Dedifferentiated amniotic fluid mesenchymal stem cell (primary cell): ENCODE measurements around the gene ARPC2.

Experiments
- DNase-seq: peaks from one replicate; pipeline ENCODE4 v3.0.0-alpha.2; 2016; ENCODE audit errors: extremely low spot score

Gene ARPC2

DNA sequence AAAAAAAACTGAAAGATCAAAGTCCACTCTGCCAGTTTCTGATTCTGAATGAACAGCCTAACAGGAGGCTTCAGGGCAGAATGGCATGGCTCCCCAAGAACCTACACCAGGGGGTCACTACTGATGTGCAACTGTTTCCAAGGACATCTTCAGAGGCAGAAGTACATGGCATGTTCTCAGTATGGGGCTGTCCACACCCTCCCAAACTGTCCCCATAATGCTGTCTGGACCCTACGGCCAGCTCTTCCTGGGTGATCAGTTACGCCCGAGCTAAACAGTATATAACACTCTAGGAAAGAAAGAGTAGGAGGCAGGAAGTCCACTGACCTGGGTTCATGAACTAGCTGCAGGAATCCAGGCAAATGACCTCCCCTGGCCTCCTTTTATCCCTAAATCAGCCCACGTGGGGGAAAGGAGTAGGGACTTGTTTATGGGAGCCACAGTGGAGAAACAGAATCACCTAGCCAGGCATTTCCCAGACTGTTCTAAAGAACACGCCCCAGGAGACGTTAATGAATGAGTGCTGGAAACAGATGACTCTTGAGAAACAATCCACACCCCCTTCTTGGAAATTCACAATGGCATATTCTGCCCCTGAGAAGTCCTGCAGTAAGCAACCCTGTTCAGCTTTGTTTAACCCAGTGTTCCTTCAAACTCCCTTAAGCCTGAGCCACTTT lies 72.8 kb downstream of the ARPC2 start:
- DNase-seq = no peak

DNA sequence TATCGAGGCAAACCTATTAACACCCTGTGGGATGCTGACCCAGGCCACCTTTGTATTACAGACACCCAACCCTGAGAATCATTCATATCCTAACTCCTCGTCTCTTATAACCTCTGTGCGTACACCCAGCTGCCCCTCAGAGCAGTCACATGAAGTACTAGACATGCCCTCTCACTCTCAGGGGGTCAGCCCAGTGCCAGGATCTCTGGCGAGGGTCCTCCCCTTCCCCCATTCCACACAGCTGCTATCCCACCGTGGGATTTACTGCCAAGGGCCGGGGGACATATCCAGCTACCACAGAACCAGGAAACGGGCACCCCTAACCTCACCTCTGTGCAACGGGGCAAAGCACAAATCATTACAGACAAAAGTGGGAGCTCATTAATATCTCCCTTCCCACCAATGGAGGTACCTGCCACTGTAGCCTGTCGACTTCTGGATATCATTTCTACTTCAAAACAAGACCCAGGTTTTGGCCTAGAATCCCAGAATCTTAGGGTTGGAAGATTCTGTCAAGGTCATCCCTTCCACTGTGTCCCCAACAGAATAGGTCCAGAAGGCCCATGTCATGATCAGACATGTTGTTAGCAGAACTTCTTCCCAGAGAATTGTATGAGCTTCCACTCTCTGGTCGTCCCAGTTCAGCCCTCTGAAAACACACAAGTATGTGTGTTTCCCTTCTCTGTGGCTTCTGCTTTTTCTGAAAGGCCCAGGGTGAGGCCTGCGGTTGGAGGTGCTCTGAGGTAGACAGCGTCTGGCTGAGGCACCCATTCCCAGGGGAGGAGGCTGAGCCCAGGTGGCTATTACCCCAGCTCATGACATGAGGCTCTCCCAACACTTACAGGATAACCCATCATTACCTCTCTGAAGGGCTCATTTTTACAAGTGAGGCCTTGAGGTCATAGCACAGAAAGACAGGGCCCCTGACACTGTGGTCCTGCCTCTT lies 73.6 kb downstream of the ARPC2 start:
- no peak for DNase-seq

DNA sequence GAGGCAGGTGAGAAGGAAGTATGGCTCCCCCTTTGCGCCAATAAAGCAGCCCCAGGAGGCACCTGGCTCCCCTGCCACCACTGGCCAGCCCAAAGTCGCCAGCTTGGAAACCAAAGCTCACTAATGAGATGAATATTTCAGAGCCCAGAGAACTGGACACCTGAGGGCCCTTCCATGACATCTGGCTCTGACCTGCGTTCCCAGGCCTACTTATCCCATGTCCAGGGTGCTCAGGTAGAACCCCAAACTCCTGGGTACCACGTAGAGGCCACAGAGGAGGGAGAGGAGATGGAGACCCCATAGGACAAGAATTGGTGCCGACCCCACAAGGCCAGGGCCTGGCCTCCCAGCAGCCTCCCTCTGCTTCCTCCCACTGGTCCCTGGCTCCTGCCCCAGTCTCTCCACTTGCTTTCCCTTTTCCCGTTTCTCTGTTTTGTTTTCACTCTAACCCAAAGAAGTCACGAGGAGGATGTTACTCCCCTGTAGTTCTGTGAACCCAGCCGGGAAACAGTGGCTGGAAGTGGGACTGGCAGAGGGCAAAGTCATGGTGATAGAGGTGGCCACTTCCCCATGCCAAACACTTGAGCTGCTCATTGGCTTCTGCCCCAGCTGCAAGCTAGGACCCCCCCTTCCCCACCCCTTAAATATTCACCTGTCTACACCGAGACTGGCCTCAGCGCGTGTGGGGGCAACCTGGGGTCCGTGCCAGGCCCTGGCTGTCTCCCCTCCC lies 74.5 kb downstream of the ARPC2 start:
- no peak for DNase-seq

DNA sequence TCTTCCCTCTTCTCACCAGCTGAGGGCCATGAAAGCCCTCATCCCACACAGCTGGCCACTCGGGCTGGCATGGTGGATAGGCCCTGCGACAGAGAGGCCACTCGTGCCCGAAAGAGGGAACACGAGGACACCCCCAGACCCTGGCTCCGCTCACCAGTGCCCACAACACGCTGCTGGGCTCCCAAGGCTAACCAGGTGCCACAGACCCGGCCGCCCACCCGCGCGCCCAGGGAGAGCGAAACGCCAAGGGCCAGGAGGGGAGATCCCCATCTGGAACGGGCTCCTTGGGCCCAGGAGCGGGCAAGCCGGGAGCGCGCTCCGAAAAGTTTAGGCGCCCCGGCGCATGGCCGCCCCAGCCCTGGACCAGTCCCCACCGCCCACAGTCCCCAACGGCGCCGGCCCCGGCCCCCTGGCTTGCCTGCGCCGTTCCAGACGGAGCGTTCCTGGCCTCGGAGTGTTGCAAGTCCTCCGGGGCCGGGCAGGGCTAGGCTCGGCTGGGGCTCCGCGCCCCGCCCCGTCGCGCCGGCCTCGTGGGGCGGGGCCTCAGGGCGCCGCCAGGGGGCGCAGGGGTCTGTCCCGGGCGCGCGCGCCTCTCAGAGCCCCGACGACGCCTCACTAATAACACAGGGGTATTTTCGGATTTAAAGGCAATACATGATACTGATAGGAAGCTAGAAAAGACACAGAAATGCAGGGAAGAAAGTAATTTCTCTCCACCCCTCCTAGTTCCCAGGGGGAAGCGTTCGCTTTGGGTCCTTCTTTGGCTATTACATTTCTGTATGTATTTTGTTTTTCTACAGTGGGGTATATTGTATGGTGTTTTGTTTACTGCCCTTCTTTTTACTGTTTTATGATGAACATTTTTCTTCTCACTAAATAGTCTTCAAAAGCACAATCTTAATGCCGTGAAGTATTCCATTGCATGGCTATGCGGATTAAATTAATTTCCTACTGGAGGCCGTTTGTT lies 75.3 kb downstream of the ARPC2 start, which contains the start of gene TMBIM1:
Gene TMBIM1 (minus strand): TSS at position 456 of the 967 bp plus-strand sequence. CDS start 10,362 bp downstream, outside the sequence.
- peak; percentile 59 for DNase-seq

DNA sequence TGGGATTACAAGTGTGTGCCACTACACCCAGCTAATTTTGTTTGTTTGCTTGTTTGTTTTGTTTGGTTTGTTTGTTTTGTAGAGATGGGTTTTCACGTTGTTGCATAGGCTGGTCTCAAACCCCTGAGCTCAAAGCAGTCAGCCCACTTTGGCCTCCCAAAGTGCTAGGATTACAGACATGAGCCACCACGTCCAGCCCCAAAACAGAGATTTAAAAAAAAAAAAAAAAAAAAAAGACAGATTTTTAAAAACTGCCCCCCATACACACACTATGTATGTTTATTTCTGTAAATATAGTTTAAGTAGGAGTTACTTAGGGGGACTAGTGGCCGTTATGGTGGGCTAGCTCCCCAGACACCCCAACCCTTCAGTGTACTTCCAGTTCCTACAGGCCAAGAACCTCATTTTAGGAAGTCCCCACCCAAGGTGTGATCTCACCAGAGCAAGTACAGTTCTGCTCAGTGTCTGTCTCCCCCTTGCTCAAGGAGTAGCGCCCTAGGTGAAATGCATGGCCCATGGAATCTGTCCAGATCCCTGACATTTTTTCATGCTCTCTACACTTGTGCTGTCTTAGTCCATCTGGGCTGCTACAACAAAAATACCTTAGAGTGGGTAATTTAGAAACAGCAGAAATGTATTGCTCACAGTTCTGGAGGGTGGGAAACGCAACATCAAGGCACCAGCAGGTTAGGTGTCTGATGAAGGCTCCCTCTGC lies 76.9 kb downstream of the ARPC2 start:
- no peak for DNase-seq

DNA sequence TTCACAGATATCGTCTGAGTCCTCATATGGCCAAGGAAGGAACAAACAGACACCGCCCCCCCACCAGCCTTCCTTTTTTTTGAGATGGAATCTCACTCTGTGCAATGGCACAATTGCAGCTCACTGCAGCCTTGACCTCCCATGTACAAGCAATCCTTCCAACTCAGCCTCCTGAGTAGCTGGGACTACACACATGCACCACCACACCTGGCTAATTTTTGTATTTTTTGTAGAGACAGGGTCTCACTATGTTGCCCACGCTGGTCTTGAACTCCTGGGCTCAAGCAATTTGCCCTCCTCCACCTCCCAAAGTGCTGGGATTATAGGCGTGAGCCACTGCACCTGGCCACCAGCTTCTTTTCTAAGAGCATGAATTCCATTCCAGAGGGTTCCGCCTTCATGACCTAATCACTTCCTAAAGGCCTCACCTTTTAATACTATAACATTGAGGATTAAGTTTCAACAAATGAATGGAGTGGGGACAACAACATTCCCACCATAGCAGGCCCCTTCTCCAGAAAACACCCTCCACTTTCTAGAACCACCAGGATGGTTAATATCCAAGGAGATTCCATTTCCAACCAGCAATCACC lies 77.5 kb downstream of the ARPC2 start:
- no peak for DNase-seq

DNA sequence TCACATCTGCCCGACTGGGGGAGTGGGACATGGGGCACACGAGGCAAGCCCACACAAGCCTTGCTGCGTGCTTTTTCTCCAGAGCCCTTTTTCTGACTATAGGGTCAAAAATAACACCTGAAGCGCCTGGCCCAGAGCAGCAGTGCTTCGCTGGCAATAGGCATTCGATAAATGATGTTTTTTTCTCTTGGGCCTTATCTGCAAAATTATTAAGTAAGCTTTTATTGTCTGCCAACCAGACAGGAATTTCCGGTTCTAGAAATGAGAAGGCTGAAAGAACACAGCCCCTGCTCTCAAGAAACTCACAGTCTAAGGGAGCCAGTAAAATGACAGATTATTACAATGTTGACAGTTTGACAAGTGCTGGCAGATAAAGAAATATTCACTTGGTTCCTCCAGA lies 78.0 kb downstream of the ARPC2 start:
- DNase-seq = no peak

DNA sequence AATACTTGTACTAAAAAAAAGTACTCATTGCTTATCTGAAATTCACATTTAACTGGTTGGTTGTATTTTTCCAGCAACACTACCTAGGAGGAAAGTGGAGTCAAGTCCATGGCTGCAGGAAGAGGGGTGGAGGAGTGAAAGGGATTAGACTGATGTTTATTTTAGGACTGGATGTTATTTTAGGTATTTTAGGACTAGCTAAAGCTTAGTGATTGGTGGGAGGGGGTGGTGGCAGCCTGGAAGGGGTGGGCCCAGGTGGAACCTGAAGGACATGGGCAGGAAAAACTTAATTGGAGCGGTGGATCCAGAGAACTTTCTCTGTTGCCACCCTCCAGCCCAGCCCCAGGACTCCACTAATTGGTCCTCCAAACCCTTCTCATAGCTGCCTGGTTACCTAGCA lies 79.2 kb downstream of the ARPC2 start:
- DNase-seq = no peak

DNA sequence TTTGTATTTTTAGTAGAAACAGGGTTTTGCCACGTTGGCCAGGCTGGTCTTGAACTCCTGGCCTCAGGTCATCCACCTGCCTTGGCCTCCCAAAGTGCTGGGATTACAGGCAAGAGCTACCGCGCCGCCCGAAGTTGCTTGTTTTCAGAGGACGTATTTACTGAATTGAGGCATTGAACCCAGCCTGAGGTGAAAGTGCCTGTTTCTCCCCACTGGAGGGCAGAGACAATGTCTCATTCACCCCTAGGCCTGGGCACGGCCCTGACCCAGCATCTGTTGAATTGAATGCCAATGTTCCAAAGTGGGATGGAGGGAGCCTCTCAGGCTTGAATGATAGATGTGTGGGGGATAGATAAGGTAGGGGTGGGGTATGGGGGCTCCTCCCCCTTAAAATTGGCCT lies 79.9 kb downstream of the ARPC2 start:
- no peak for DNase-seq

DNA sequence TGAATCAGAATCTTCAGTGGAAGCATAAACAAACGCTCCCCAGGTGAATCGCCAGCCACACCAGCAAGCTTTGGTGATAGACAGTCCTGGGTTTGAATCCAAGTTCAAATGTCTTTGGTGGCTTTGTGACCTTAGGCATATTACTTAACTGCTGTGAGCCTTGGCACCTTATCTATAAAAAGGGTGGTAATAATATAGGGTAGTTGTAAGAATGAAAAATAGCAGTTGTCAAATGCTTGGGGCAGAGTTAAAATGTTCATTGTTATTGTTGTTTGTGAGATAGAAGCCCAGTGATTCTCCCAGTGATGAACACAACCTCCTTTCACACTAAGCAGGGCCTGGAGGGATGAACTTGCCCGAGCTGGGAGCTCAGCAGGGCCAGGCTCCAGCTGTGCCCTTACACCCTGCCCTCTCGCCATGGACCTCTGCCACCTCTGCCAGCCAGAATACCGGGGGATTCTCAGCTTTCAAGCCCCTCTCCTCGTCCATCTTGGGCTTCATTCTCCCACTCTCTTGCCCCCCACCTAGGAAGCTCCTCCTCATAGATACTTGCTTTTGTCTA lies 81.4 kb downstream of the ARPC2 start:
- DNase-seq = no peak

DNA sequence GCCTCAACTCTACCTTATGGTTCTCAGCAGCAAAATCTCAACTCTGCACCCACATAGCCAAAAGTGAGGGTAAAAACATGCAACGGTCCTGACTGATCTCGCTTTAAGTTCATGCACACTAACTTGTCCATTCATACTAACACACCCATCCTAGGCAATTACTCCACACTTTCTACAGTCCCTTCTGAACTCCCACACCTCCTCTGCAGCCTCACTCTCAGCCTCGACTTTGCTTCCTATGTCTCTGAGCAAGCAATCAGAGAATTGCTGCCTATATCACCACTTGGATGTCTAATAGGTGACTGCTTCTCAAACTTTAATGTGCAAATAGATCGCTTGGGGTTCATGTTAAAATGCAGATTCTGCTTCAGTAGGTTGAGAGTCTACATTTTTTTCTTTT lies 83.2 kb downstream of the ARPC2 start:
- no peak for DNase-seq

DNA sequence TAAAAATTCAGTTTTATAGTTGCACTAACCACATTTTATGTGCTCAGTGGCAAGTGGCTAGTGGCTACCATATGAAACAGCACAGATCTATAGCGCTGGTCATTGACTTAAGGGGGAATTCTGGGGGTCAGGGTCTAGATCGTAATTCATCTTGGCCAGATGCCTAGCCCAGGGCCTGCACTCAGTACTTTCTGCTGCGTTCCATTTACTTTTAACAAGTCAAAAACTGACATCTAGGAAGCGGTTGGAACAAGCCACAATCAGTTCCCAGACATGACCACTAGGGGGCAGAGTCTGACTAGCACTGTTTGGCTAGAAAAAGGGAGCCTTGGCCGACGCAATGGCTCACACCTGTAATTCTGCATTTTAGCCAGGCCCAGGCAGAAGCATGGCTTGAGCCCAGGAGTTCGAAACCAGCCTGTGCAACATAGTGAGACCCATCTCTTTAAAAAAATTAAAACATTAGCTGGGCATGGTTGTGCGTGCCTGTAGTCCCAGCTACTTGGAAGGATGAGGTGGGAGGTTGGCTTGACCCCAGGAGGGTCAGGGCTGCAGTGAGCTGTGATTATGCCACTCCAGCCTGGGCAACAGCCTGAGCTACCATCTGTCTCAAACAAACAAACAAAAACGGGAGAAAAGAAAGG lies 84.3 kb downstream of the ARPC2 start:
- peak; percentile 83 for DNase-seq
